ENCODE measurements around the gene LHFPL2.

DNA sequence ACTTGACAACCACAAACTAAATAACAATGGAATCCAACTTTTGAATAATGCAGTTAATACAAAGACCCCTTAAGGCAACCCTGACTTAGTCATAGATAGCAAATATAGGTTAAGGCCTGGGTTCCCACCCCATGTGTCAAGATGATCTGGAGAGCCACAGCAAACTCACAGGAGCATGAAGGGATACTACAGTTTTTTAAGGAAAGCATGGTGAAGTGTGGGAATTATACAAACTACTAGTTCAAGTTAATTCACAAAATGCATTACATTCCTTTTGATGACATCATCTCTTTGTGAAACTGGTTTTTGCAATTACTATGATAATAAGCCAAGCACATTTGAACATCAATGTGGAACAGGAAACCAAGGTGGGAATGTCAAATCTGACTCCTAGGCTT is 50.6 kb downstream of the LHFPL2 start:
- TF ChIP-seq, protein P1, sequence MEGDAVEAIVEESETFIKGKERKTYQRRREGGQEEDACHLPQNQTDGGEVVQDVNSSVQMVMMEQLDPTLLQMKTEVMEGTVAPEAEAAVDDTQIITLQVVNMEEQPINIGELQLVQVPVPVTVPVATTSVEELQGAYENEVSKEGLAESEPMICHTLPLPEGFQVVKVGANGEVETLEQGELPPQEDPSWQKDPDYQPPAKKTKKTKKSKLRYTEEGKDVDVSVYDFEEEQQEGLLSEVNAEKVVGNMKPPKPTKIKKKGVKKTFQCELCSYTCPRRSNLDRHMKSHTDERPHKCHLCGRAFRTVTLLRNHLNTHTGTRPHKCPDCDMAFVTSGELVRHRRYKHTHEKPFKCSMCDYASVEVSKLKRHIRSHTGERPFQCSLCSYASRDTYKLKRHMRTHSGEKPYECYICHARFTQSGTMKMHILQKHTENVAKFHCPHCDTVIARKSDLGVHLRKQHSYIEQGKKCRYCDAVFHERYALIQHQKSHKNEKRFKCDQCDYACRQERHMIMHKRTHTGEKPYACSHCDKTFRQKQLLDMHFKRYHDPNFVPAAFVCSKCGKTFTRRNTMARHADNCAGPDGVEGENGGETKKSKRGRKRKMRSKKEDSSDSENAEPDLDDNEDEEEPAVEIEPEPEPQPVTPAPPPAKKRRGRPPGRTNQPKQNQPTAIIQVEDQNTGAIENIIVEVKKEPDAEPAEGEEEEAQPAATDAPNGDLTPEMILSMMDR (IDR thresholded peaks at IDR 0.05 in 8 of 11, conservative IDR thresholded peaks at IDR 0.05 in 3 of 11): no peak
- TF ChIP-seq POLR2A (IDR thresholded peaks at IDR 0.05) (no peak), POLR2AphosphoS5 (IDR thresholded peaks at IDR 0.05) (no peak)

All from spleen (tissue), 7 donors.